ENCODE measurements around the gene FOXP1.

FOXP1 gene

DNA sequence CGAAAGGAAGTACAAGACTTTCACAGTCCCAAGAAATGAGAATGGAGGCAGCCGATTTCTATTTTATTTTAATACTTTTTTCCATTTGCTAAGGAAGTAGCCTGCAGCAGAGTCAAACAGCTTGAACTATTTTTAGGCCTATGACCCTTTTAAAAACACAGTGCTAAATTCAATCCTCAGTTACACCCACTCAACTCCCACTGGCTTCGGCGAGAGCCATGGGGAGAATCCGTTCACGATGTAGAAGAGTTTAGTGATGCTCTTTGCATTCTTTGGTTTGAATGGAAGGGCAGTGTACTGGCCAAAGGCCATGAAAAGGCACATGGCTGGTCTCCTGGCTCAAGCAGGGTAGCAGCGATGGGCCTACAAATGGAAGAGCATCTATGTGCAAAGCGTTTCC, 343.5 kb downstream of the FOXP1 start:
- TF ChIP-seq, protein P1, sequence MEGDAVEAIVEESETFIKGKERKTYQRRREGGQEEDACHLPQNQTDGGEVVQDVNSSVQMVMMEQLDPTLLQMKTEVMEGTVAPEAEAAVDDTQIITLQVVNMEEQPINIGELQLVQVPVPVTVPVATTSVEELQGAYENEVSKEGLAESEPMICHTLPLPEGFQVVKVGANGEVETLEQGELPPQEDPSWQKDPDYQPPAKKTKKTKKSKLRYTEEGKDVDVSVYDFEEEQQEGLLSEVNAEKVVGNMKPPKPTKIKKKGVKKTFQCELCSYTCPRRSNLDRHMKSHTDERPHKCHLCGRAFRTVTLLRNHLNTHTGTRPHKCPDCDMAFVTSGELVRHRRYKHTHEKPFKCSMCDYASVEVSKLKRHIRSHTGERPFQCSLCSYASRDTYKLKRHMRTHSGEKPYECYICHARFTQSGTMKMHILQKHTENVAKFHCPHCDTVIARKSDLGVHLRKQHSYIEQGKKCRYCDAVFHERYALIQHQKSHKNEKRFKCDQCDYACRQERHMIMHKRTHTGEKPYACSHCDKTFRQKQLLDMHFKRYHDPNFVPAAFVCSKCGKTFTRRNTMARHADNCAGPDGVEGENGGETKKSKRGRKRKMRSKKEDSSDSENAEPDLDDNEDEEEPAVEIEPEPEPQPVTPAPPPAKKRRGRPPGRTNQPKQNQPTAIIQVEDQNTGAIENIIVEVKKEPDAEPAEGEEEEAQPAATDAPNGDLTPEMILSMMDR (IDR thresholded peaks at IDR 0.05), result no peak
- intact Hi-C loops (cut with DNase I; ENCODE audit: low total_unique reads), result loop anchor here (5.0 to 10.0 kb wide), 3 partner anchors 65 to 108 kb away; no protein-coding TSS in a partner anchor
- Histone ChIP-seq H3K27me3 (no peaks in the 10 kb centered on the region), H3K36me3 (no peaks in the 10 kb centered on the region), H3K27ac (peak overlapping the region; percentile 80 to 86), H3K4me1 (peaks cover 0 to 63% (median 37%) of the 10 kb centered on the region in 4 donors), H3K9me3 (no peaks in the 10 kb centered on the region), H3K4me3 (peak overlapping the region; percentile 19 to 35)
- DNase-seq, result no peak

DNA sequence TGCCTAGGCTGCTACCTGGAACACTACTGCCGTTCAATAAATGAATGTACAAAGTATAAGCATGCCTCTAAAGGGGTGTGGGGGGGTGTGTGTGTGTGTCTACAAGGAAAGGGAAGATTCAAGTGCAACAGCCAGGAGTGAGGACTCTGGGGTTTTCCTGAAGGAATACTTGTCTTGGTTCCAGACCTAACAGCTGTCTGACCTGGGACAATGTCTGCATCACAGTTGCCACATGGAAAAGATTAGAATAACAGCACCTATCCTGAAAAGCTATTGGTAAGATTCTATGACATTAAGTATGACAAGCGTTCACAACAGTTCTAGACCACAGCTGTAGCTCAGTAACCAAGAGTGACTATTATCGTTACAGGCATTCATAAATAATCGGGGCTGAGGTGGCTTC, 345.2 kb downstream of the FOXP1 start:
- no peaks in the 10 kb centered on the region for H3K9me3 ChIP-seq
- peaks cover 0 to 63% (median 37%) of the 10 kb centered on the region in 4 donors for H3K4me1 ChIP-seq
- H3K36me3 ChIP-seq, result no peaks in the 10 kb centered on the region
- no peak for DNase-seq
- no peaks in the 10 kb centered on the region for H3K27me3 ChIP-seq
- intact Hi-C loops (cut with DNase I; ENCODE audit: low total_unique reads), result loop anchor here (10.0 kb wide), 1 partner anchor 174 kb away; no protein-coding TSS in a partner anchor
- peak overlapping the region; percentile 80 to 86 for H3K27ac ChIP-seq
- no peak overlapping the region for H3K4me3 ChIP-seq
- TF ChIP-seq, protein P1 (IDR thresholded peaks at IDR 0.05), result no peak

DNA sequence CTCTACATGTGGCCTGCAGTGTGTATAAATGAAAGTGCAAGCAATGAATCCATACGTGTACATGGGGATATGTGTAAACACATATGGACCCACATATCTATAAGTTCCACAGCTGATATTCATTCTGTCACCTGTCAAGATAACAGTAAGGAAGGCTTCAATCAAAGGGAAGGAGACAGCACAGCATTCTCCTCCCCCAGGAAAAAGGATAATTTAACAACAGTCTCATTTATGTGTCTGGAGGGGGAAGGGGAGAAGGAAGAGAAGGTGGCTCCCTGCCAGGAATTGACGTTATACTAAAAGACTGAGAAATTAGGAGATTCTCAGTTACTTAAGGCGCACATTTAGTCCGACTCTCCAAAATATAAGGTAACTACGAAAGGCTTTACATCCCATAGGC, 345.9 kb downstream of the FOXP1 start:
- intact Hi-C loops (cut with DNase I; ENCODE audit: low total_unique reads), result loop anchor here (10.0 kb wide), 1 partner anchor 173 kb away; no protein-coding TSS in a partner anchor
- TF ChIP-seq, protein P1 (IDR thresholded peaks at IDR 0.05), result no peak
- H3K36me3 ChIP-seq, result no peaks in the 10 kb centered on the region
- DNase-seq, result no peak
- no peaks in the 10 kb centered on the region for H3K27me3 ChIP-seq
- H3K4me3 ChIP-seq, result no peak overlapping the region
- H3K27ac ChIP-seq, result peak overlapping the region; percentile 80 to 86
- no peaks in the 10 kb centered on the region for H3K9me3 ChIP-seq
- H3K4me1 ChIP-seq, result peaks cover 0 to 63% (median 37%) of the 10 kb centered on the region in 4 donors

DNA sequence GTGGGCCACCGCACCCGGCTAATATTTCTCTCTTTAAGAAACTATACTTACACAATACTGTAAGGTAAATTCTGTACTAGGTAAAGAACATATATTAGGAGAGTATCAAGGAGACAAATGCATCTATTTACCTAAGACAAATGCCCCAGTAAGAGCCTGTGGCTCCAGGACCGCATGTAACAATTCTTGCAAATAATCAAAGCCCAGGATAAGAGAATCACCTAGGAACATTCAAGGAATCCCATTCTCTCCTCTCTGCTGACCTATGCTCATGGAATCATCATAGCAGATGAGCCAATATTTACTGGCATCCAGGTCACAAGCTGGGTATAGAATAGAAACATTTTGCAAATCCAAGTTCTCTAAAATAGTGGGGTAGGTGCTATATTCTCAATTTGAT, 347.7 kb downstream of the FOXP1 start:
- Histone ChIP-seq H3K4me1 (peaks cover 0 to 63% (median 32%) of the 10 kb centered on the region in 4 donors), H3K27ac (peak overlapping the region in 1 of 2 donors; percentile 80), H3K27me3 (no peaks in the 10 kb centered on the region), H3K9me3 (no peaks in the 10 kb centered on the region), H3K4me3 (no peak overlapping the region), H3K36me3 (no peaks in the 10 kb centered on the region)
- TF ChIP-seq, protein P1 (IDR thresholded peaks at IDR 0.05), result no peak
- no peak for DNase-seq
- intact Hi-C loops (cut with DNase I; ENCODE audit: low total_unique reads), result loop anchor here (10.0 kb wide), 1 partner anchor 171 kb away; no protein-coding TSS in a partner anchor

DNA sequence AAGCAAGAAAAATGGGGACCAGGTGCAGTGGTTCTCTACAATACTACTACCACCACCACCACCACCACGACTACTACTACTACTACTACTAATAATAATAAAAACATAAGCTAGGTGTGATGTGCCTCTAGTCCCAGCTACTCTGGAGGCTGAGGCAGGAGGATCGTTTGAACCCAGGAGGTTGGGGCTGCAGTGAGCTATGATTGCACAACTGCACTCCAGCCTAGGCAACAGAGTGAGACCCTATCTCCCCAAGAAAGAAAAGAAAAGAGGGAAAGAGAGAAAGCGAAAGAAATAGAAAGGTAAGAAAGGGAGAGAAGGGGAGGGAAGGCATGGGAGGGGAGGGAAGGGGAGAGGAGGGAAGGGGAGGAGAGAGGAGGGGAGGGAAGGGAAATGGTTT, 350.6 kb downstream of the FOXP1 start:
- Histone ChIP-seq H3K4me3 (no peak overlapping the region), H3K27me3 (no peaks in the 10 kb centered on the region), H3K36me3 (no peaks in the 10 kb centered on the region), H3K27ac (no peak overlapping the region), H3K4me1 (peaks cover 0 to 59% (median 15%) of the 10 kb centered on the region in 4 donors), H3K9me3 (no peaks in the 10 kb centered on the region)
- intact Hi-C loops (cut with DNase I; ENCODE audit: low total_unique reads), result loop anchor here (10.0 kb wide), 1 partner anchor 168 kb away; no protein-coding TSS in a partner anchor
- TF ChIP-seq, protein P1 (IDR thresholded peaks at IDR 0.05), result no peak
- DNase-seq, result no peak

All from tibial artery (tissue), 4 donors.